ENCODE results near the gene SRCAP.

The SRCAP gene

GRCh38 chr16:30656974-30657865 is 41.8 kb upstream of the SRCAP start:
- Histone ChIP-seq H3K27ac (ENCODE audit: poor library complexity, severe bottlenecking) (peak overlapping the region; percentile 94), H3K27me3 (ENCODE audit: insufficient read depth, poor library complexity, severe bottlenecking) (no peaks in the 10 kb centered on the region), H3K4me3 (ENCODE audit: severe bottlenecking) (peak overlapping the region; percentile 34), H3K4me1 (ENCODE audit: insufficient read depth, poor library complexity, severe bottlenecking) (no peaks in the 10 kb centered on the region), H3K36me3 (ENCODE audit: low read depth) (peaks cover 51% of the 10 kb centered on the region), H3K9me3 (ENCODE audit: severe bottlenecking) (no peaks in the 10 kb centered on the region)
- peak; percentile 0; the same call in 1 of the 3 replicates for ATAC-seq (ENCODE audit: low read depth)
- DNase-seq (ENCODE audit: low spot score), result no peak
- no peak for TF ChIP-seq CTCF (IDR thresholded peaks at IDR 0.05; ENCODE audit: poor library complexity, severe bottlenecking)

DNA sequence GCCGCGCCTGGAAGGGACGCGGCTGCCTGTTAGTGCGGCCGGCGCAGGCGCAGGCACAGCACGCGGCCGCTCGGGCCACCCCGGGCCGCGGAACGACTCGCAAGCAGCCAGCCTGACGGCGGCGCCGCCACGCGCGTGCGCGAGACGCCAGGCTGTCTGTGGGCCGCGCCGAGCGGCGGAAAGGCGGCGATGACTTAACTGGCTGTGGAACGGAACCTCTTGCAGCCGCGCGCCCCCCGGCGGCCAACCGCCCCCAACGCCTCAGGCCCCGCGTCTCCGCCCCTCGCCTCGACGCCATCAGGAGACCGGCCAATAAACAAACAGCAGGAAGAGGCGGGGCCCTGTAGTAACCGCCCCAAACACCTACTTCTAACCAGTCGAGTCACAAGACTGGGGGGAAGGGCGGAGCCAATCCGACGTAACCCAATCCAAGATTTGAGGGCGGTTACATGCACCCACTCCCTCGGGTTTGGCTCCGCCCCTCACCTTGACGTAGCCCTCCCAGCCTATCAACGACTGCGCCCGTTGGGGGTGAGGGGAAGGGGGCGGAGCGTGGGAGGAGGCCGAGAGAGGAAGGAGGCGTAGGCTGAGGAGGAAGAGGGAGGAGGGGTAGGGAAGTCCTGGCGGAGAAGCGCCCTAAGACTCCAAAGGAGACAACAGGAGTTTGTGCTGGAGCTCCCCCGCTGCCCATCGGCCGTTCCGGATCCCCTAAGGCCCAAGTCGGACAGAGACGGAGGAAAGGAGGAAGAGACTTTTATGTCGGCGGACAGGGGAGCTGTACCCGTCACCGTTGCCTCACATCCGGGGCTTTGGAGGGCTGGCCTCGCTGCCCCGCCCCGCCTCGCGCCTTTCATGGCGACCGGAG is 40.9 kb upstream of the SRCAP start, which contains the start of gene FBRS:
FBRS (plus strand) TSS at position 566 of the 865 bp plus-strand sequence. CDS start 1,088 bp downstream, outside the sequence.
- TF ChIP-seq CTCF (IDR thresholded peaks at IDR 0.05; ENCODE audit: poor library complexity, severe bottlenecking), result peak; percentile 98
- H3K4me3 ChIP-seq (ENCODE audit: severe bottlenecking), result peak within 1 kb of the TSS; percentile 62
- H3K27ac ChIP-seq (ENCODE audit: poor library complexity, severe bottlenecking), result peak within 1 kb of the TSS; percentile 94
- H3K27me3 ChIP-seq (ENCODE audit: insufficient read depth, poor library complexity, severe bottlenecking), result no peaks in the 10 kb centered on the region
- H3K4me1 ChIP-seq (ENCODE audit: insufficient read depth, poor library complexity, severe bottlenecking), result no peaks in the 10 kb centered on the region
- no peaks in the 10 kb centered on the region for H3K9me3 ChIP-seq (ENCODE audit: severe bottlenecking)
- DNase-seq (ENCODE audit: low spot score) (peak; percentile 100), ATAC-seq (ENCODE audit: low read depth) (peak; percentile 76)
- peaks cover 54% of the 10 kb centered on the region for H3K36me3 ChIP-seq (ENCODE audit: low read depth)

GRCh38 chr16:30658731-30659506 is 40.1 kb upstream of the SRCAP start:
- Histone ChIP-seq H3K27ac (ENCODE audit: poor library complexity, severe bottlenecking) (peak overlapping the region; percentile 94), H3K9me3 (ENCODE audit: severe bottlenecking) (no peaks in the 10 kb centered on the region), H3K36me3 (ENCODE audit: low read depth) (peaks cover 56% of the 10 kb centered on the region), H3K27me3 (ENCODE audit: insufficient read depth, poor library complexity, severe bottlenecking) (no peaks in the 10 kb centered on the region), H3K4me1 (ENCODE audit: insufficient read depth, poor library complexity, severe bottlenecking) (no peaks in the 10 kb centered on the region), H3K4me3 (ENCODE audit: severe bottlenecking) (peak overlapping the region; percentile 62)
- DNase-seq (ENCODE audit: low spot score), result no peak
- ATAC-seq (ENCODE audit: low read depth), result peak; percentile 29
- TF ChIP-seq CTCF (IDR thresholded peaks at IDR 0.05; ENCODE audit: poor library complexity, severe bottlenecking), result peak; percentile 10

- peak; percentile 6 for TF ChIP-seq CTCF (IDR thresholded peaks at IDR 0.05; ENCODE audit: poor library complexity, severe bottlenecking)
- Histone ChIP-seq H3K4me1 (ENCODE audit: insufficient read depth, poor library complexity, severe bottlenecking) (no peaks in the 10 kb centered on the region), H3K36me3 (ENCODE audit: low read depth) (peaks cover 60% of the 10 kb centered on the region), H3K9me3 (ENCODE audit: severe bottlenecking) (no peaks in the 10 kb centered on the region), H3K27me3 (ENCODE audit: insufficient read depth, poor library complexity, severe bottlenecking) (no peaks in the 10 kb centered on the region), H3K27ac (ENCODE audit: poor library complexity, severe bottlenecking) (peak overlapping the region; percentile 94), H3K4me3 (ENCODE audit: severe bottlenecking) (peak overlapping the region; percentile 62)
- ATAC-seq (ENCODE audit: low read depth) (no peak), DNase-seq (ENCODE audit: low spot score) (no peak)
Observed at GRCh38 chr16:30659507-30660423, 39.2 kb upstream of the SRCAP start.
